GM19468 (cell line): ENCODE measurements around the gene CD320.
"Not testable (repeated sequence)": the region's sequence is repeated elsewhere in the genome, so short reads cannot be mapped to it uniquely, and the experiment has no call there.

ENCODE experiments used
- ATAC-seq: cut with Tn5 transposase; IDR thresholded peaks from one replicate; pipeline ENCODE4 v1.9.1; 2021; ENCODE audit warnings: mild to moderate bottlenecking, moderate library complexity, moderate number of reproducible peaks; ENCODE audit not compliant: unreplicated experiment; ENCODE audit errors: extremely low read depth

Gene CD320

GRCh38 chr19:8311461-8312260 lies 3.5 kb upstream of the CD320 start:
- ATAC-seq: no peak

- no peak for ATAC-seq
Observed at GRCh38 chr19:8310342-8311055, 2.3 kb upstream of the CD320 start.

GRCh38 chr19:8308891-8309291 lies 733 bp upstream of the CD320 start:
- no peak for ATAC-seq

GRCh38 chr19:8307400-8307964 lies 676 bp downstream of the CD320 start:
- no peak for ATAC-seq

- ATAC-seq: no peak
Observed at GRCh38 chr19:8306235-8307054, 1.7 kb downstream of the CD320 start.

- ATAC-seq: no peak
Observed at GRCh38 chr19:8305798-8306197, 2.4 kb downstream of the CD320 start.

GRCh38 chr19:8304841-8305621 lies 3.1 kb downstream of the CD320 start:
- no peak for ATAC-seq

- no peak for ATAC-seq
Observed at GRCh38 chr19:8302734-8303133, 5.4 kb downstream of the CD320 start.

GRCh38 chr19:8302357-8302691 lies 5.8 kb downstream of the CD320 start:
- no peak for ATAC-seq

- ATAC-seq: not testable (repeated sequence)
Observed at GRCh38 chr19:8291337-8291736, 16.8 kb downstream of the CD320 start.

GRCh38 chr19:8276508-8276907 lies 31.6 kb downstream of the CD320 start:
- not testable (repeated sequence) for ATAC-seq

GRCh38 chr19:8269724-8270123 lies 38.4 kb downstream of the CD320 start:
- no peak for ATAC-seq

- ATAC-seq: no peak
Observed at GRCh38 chr19:8265872-8266271, 42.3 kb downstream of the CD320 start.

GRCh38 chr19:8264248-8264647 lies 43.9 kb downstream of the CD320 start:
- ATAC-seq: not testable (repeated sequence)

GRCh38 chr19:8262431-8262830 lies 45.7 kb downstream of the CD320 start:
- no peak for ATAC-seq

GRCh38 chr19:8261881-8262280 lies 46.3 kb downstream of the CD320 start:
- no peak for ATAC-seq

GRCh38 chr19:8261347-8261746 lies 46.8 kb downstream of the CD320 start:
- ATAC-seq: no peak

GRCh38 chr19:8259922-8260247 lies 48.3 kb downstream of the CD320 start:
- no peak for ATAC-seq

- ATAC-seq: no peak
Observed at GRCh38 chr19:8259142-8259921, 48.8 kb downstream of the CD320 start.
